Measurements from ENCODE around the gene SLC39A9. TPM values are rescaled to one million over a fixed set of nuclear protein-coding genes. Genes with fewer than 3 reads are reported as not detected.

SLC39A9 gene
- total and polyA plus RNA-seq, 10 of the 15 experiments (the other 5 are each of a cell fraction or from before 2014, with no cell fraction given): 19.9 to 109 (median 46.9) TPM

GRCh38 chr14:69441948-69442347, 43.5 kb downstream of the SLC39A9 start (continued):
- TF ChIP-seq CUX1 (IDR thresholded peaks at IDR 0.05; ENCODE audit: insufficient replicate concordance, low read depth, low read length) (no peak), NFXL1 (IDR thresholded peaks at IDR 0.05; ENCODE audit: borderline replicate concordance) (no peak), ATF7 (IDR thresholded peaks at IDR 0.05; ENCODE audit: low read depth) (peak; percentile 32; the same call in 1 of the 2 replicates), POLR2A (IDR thresholded peaks at IDR 0.05; ENCODE audit: low read depth, low read length) (peak; percentile 57), SMAD1 (IDR thresholded peaks at IDR 0.05; ENCODE audit: low read depth, partially characterized antibody) (no peak), CREM (IDR thresholded peaks at IDR 0.05; ENCODE audit: low read depth) (peak; percentile 59), NR2C2 (IDR thresholded peaks at IDR 0.05; ENCODE audit: borderline replicate concordance, control insufficient read depth, insufficient read length, low read depth) (no peak), TARDBP (IDR thresholded peaks at IDR 0.05; ENCODE audit: borderline replicate concordance) (no peak), STAT3 (IDR thresholded peaks at IDR 0.05; ENCODE audit: low read depth, low read length) (no peak), NBN (IDR thresholded peaks at IDR 0.05) (no peak), RFX5 (IDR thresholded peaks at IDR 0.05; ENCODE audit: low read depth, low read length) (no peak), BACH1 (IDR thresholded peaks at IDR 0.05; ENCODE audit: borderline replicate concordance) (no peak), STAT1 (conservative IDR thresholded peaks at IDR 0.05) (no peak), TBL1XR1 (IDR thresholded peaks at IDR 0.05; ENCODE audit: low read depth, low read length) (no peak; the same call in 1 of the 2 replicates), FOXK2 (IDR thresholded peaks at IDR 0.05) (no peak), SMARCA5 (IDR thresholded peaks at IDR 0.05) (no peak; the same call in 1 of the 2 replicates), GATAD2B (conservative IDR thresholded peaks at IDR 0.05; ENCODE audit: low read depth) (no peak), RB1 (IDR thresholded peaks at IDR 0.05; ENCODE audit: borderline replicate concordance) (no peak), SIN3A (IDR thresholded peaks at IDR 0.05; ENCODE audit: low read depth, low read length) (no peak), KAT2A (conservative IDR thresholded peaks at IDR 0.05; ENCODE audit: control insufficient read depth, low read depth, low read length) (no peak), ZSCAN29 (IDR thresholded peaks at IDR 0.05) (no peak), YY1 (IDR thresholded peaks at IDR 0.05; ENCODE audit: low read depth, low read length) (no peak), TCF3 (IDR thresholded peaks at IDR 0.05; ENCODE audit: borderline replicate concordance, insufficient read depth, low read depth, low read length) (0 out of 2 replicates have a peak, but pooled peaks have one; percentile 41)
- TF ChIP-seq, protein P1, sequence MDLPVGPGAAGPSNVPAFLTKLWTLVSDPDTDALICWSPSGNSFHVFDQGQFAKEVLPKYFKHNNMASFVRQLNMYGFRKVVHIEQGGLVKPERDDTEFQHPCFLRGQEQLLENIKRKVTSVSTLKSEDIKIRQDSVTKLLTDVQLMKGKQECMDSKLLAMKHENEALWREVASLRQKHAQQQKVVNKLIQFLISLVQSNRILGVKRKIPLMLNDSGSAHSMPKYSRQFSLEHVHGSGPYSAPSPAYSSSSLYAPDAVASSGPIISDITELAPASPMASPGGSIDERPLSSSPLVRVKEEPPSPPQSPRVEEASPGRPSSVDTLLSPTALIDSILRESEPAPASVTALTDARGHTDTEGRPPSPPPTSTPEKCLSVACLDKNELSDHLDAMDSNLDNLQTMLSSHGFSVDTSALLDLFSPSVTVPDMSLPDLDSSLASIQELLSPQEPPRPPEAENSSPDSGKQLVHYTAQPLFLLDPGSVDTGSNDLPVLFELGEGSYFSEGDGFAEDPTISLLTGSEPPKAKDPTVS (IDR thresholded peaks at IDR 0.05; ENCODE audit: low read depth, low read length): no peak
- TF ChIP-seq, protein P2, sequence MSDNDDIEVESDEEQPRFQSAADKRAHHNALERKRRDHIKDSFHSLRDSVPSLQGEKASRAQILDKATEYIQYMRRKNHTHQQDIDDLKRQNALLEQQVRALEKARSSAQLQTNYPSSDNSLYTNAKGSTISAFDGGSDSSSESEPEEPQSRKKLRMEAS (IDR thresholded peaks at IDR 0.05; ENCODE audit: low read depth, low read length): no peak
